ENCODE measurements around the gene GOLGA8M.
"Not testable (repeated sequence)": the region's sequence is repeated elsewhere in the genome, so short reads cannot be mapped to it uniquely, and the experiment has no call there.

Gene GOLGA8M

GRCh38 chr15:28663717-28664116 lies 48.5 kb downstream of the GOLGA8M start:
- DNase-seq (ENCODE audit: low read depth, low spot score): not testable (repeated sequence)

- not testable (repeated sequence) for DNase-seq (ENCODE audit: low read depth, low spot score)
Observed at GRCh38 chr15:28660750-28661149, 51.5 kb downstream of the GOLGA8M start.

GRCh38 chr15:28656018-28656360 lies 56.2 kb downstream of the GOLGA8M start:
- DNase-seq (ENCODE audit: low read depth, low spot score): not testable (repeated sequence)

GRCh38 chr15:28655329-28656017 lies 56.7 kb downstream of the GOLGA8M start:
- not testable (repeated sequence) for DNase-seq (ENCODE audit: low read depth, low spot score)

- not testable (repeated sequence) for DNase-seq (ENCODE audit: low read depth, low spot score)
Observed at GRCh38 chr15:28654194-28654593, 58.0 kb downstream of the GOLGA8M start.

- not testable (repeated sequence) for DNase-seq (ENCODE audit: low read depth, low spot score)
Observed at GRCh38 chr15:28652538-28652937, 59.7 kb downstream of the GOLGA8M start.

Measured in iPS DF 19.7 (cell line).